HG03039 (cell line): ENCODE measurements around the gene TAAR2.
A peak's percentile ranks its signal among the peaks of the same experiment; 100 is the strongest.
"Not testable (repeated sequence)": the region's sequence is repeated elsewhere in the genome, so short reads cannot be mapped to it uniquely, and the experiment has no call there.

Experiments used
- ATAC-seq: cut with Tn5 transposase; IDR thresholded peaks from one replicate; pipeline ENCODE4 v1.9.1; 2021; ENCODE audit warnings: mild to moderate bottlenecking, moderate library complexity; ENCODE audit not compliant: unreplicated experiment

Gene TAAR2

GRCh38 chr6:132624175-132624574, at the start of gene TAAR2:
TSS of gene TAAR2 (minus strand) at chr6:132624275. CDS start at chr6:132624275, 0 bp downstream.
- ATAC-seq = no peak

- no peak for ATAC-seq
These were observed 49.5 kb upstream of the TAAR2 start for GRCh38 chr6:132673376-132674094.

- ATAC-seq = no peak
These were observed 47.2 kb upstream of the TAAR2 start for GRCh38 chr6:132671295-132671694.

- ATAC-seq = no peak
These were observed 45.7 kb upstream of the TAAR2 start for GRCh38 chr6:132669690-132670291.

GRCh38 chr6:132666118-132666517, 42.0 kb upstream of the TAAR2 start:
- no peak for ATAC-seq

GRCh38 chr6:132664309-132665034, 40.4 kb upstream of the TAAR2 start:
- no peak for ATAC-seq

- ATAC-seq = no peak
These were observed 39.6 kb upstream of the TAAR2 start for GRCh38 chr6:132663661-132664060.

GRCh38 chr6:132661906-132662305, 37.8 kb upstream of the TAAR2 start:
- no peak for ATAC-seq

- ATAC-seq = no peak
These were observed 35.0 kb upstream of the TAAR2 start, which contains the start of gene TAAR1 for GRCh38 chr6:132659082-132659481. TSS of gene TAAR1 (minus strand) at chr6:132659182. CDS start at chr6:132646003, 13,179 bp downstream.

GRCh38 chr6:132651062-132651461, 27.0 kb upstream of the TAAR2 start:
- ATAC-seq = no peak

GRCh38 chr6:132650429-132650828, 26.4 kb upstream of the TAAR2 start:
- ATAC-seq = no peak

- no peak for ATAC-seq
These were observed 24.8 kb upstream of the TAAR2 start for GRCh38 chr6:132648828-132649227.

GRCh38 chr6:132648356-132648755, 24.3 kb upstream of the TAAR2 start:
- ATAC-seq = peak; percentile 73

- ATAC-seq = no peak
These were observed 19.5 kb upstream of the TAAR2 start for GRCh38 chr6:132643547-132643946.

- not testable (repeated sequence) for ATAC-seq
These were observed 13.1 kb upstream of the TAAR2 start for GRCh38 chr6:132637135-132637534.

- not testable (repeated sequence) for ATAC-seq
These were observed 11.8 kb upstream of the TAAR2 start for GRCh38 chr6:132635906-132636305.

GRCh38 chr6:132635288-132635687, 11.2 kb upstream of the TAAR2 start:
- ATAC-seq = not testable (repeated sequence)

GRCh38 chr6:132634796-132635195, 10.7 kb upstream of the TAAR2 start:
- ATAC-seq = no peak

GRCh38 chr6:132633362-132633761, 9.3 kb upstream of the TAAR2 start:
- no peak for ATAC-seq

- ATAC-seq = no peak
These were observed 799 bp downstream of the TAAR2 start for GRCh38 chr6:132623106-132623845.

- no peak for ATAC-seq
These were observed 7.4 kb downstream of the TAAR2 start for GRCh38 chr6:132616677-132617076.
